GM12801 (cell line): ENCODE data around the gene FAM53A.

Source experiments
- CTCF ChIP-seq: IDR thresholded peaks from one replicate; pipeline ENCODE4 v1.5.1; 2011; ENCODE audit warnings: control low read depth; ENCODE audit not compliant: insufficient read length; ENCODE audit errors: extremely low read depth

FAM53A gene

GRCh38 chr4:1651609-1652008 lies 32.5 kb downstream of the FAM53A start:
- no peak for TF ChIP-seq CTCF

GRCh38 chr4:1648962-1649361 lies 35.2 kb downstream of the FAM53A start:
- TF ChIP-seq CTCF: no peak

GRCh38 chr4:1647432-1647831 lies 36.7 kb downstream of the FAM53A start:
- no peak for TF ChIP-seq CTCF

- no peak for TF ChIP-seq CTCF
Observed at GRCh38 chr4:1646690-1647089, 37.4 kb downstream of the FAM53A start.

GRCh38 chr4:1644891-1645657 lies 39.0 kb downstream of the FAM53A start:
- TF ChIP-seq CTCF: no peak

- no peak for TF ChIP-seq CTCF
Observed at GRCh38 chr4:1643971-1644735, 40.0 kb downstream of the FAM53A start.

- TF ChIP-seq CTCF: no peak
Observed at GRCh38 chr4:1642196-1642951, 41.7 kb downstream of the FAM53A start.
